Neuronal stem cell (in vitro differentiated cells): ENCODE results near the gene GYPC.
"Not testable (repeated sequence)": the region's sequence is repeated elsewhere in the genome, so short reads cannot be mapped to it uniquely, and the experiment has no call there.

Source experiments
- DNase-seq: peaks from one replicate; pipeline ENCODE4 v3.0.0-alpha.2; 2013; ENCODE audit warnings: low spot score
- H2AFZ ChIP-seq: one replicate; pipeline ENCODE4 v1.6.1; 2013; ENCODE audit warnings: mild to moderate bottlenecking, low read length, inconsistent platforms
- H2AK5ac ChIP-seq: 2 replicates; pipeline ENCODE4 v1.6.1; 2013; ENCODE audit warnings: low read depth, mild to moderate bottlenecking, inconsistent platforms, low read length, moderate library complexity, mixed read lengths
- H2BK120ac ChIP-seq: 2 replicates; pipeline ENCODE4 v1.6.1; 2013; ENCODE audit warnings: low read depth, mild to moderate bottlenecking, inconsistent platforms, low read length, moderate library complexity, mixed read lengths
- H2BK12ac ChIP-seq: one replicate; pipeline ENCODE4 v1.6.1; 2013; ENCODE audit warnings: low read length, inconsistent platforms
- H2BK15ac ChIP-seq: 2 replicates; pipeline ENCODE4 v1.6.1; 2013; ENCODE audit warnings: mild to moderate bottlenecking, low read length, inconsistent platforms, mixed read lengths
- H2BK5ac ChIP-seq: one replicate; pipeline ENCODE4 v1.6.1; 2013; ENCODE audit warnings: inconsistent platforms, mild to moderate bottlenecking, low read length, moderate library complexity
- H3K14ac ChIP-seq: one replicate; pipeline ENCODE4 v1.6.1; 2013; ENCODE audit warnings: low read length, inconsistent platforms
- H3K18ac ChIP-seq: 2 replicates; pipeline ENCODE4 v1.6.1; 2013; ENCODE audit warnings: low read length, inconsistent platforms
- H3K23ac ChIP-seq: 2 replicates; pipeline ENCODE4 v1.6.1; 2013; ENCODE audit warnings: low read depth, mild to moderate bottlenecking, mixed read lengths, low read length, inconsistent platforms; ENCODE audit not compliant: poor library complexity
- H3K27ac ChIP-seq: replicated peaks from 3 replicates; pipeline ENCODE4 v1.5.1; 2013; ENCODE audit warnings: low read length, inconsistent platforms
- H3K27me3 ChIP-seq, 3 experiments: 2 replicates each; pipeline ENCODE4 v1.6.1; 2013; ENCODE audit warnings: low read length in 3 of 3, mild to moderate bottlenecking in 2 of 3, inconsistent platforms in 1 of 3, low read depth in 1 of 3, mixed read lengths in 1 of 3, moderate library complexity in 1 of 3; ENCODE audit not compliant: control insufficient read depth in 3 of 3, insufficient read depth in 3 of 3
- H3K36me3 ChIP-seq, 2 donors: replicated peaks in 1 of 2; 2 replicates each; pipeline ENCODE4 v1.6.1; 2013; ENCODE audit warnings: low read length in 2 of 2; ENCODE audit not compliant: control insufficient read depth in 2 of 2, insufficient read depth in 2 of 2
- H3K4ac ChIP-seq: 2 replicates; pipeline ENCODE4 v1.6.1; 2013; ENCODE audit warnings: inconsistent platforms, mild to moderate bottlenecking, low read length, moderate library complexity
- H3K4me1 ChIP-seq, 2 donors: 1 replicate in 1 of 2; 2 replicates in 1 of 2; pipeline ENCODE4 v1.6.1; 2013; ENCODE audit warnings: low read length in 2 of 2, low read depth in 1 of 2; ENCODE audit not compliant: control insufficient read depth in 2 of 2, insufficient read depth in 1 of 2
- H3K4me2 ChIP-seq: one replicate; pipeline ENCODE4 v1.6.1; 2013; ENCODE audit warnings: mild to moderate bottlenecking, low read length, inconsistent platforms; ENCODE audit not compliant: insufficient read depth, poor library complexity, severe bottlenecking
- H3K4me3 ChIP-seq, 2 donors: 2 replicates each; pipeline ENCODE4 v1.5.1; 2013; ENCODE audit warnings: low read length in 2 of 2, mild to moderate bottlenecking in 2 of 2, inconsistent platforms in 1 of 2, moderate library complexity in 1 of 2
- H3K79me1 ChIP-seq: one replicate; pipeline ENCODE4 v1.6.1; 2013; ENCODE audit warnings: low read depth, mild to moderate bottlenecking, inconsistent platforms, low read length, moderate library complexity
- H3K9ac ChIP-seq: one replicate; pipeline ENCODE4 v1.6.1; 2013; ENCODE audit warnings: mild to moderate bottlenecking, low read depth, low read length, inconsistent platforms; ENCODE audit not compliant: poor library complexity
- H3K9me3 ChIP-seq, 2 donors: replicated peaks in 1 of 2; 2 replicates each; pipeline versions ENCODE3 to v1.6.1; 2013; ENCODE audit warnings: low read length in 2 of 2, mild to moderate bottlenecking in 2 of 2, inconsistent platforms in 1 of 2, low read depth in 1 of 2, mixed read lengths in 1 of 2, moderate library complexity in 1 of 2; ENCODE audit not compliant: control insufficient read depth in 2 of 2, insufficient read depth in 1 of 2
- H4K8ac ChIP-seq: one replicate; pipeline ENCODE4 v1.6.1; 2013; ENCODE audit warnings: low read depth, mild to moderate bottlenecking, inconsistent platforms, low read length, moderate library complexity
- H4K91ac ChIP-seq: one replicate; pipeline ENCODE4 v1.6.1; 2013; ENCODE audit warnings: low read length, low read depth, mild to moderate bottlenecking, inconsistent platforms; ENCODE audit not compliant: poor library complexity
- WGBS, 2 donors: extraction: QIAGEN DNeasy Blood & Tissue Kit; methylation state at CpG; one replicate each; pipeline ENCODE4 v1.1.7; 2013; ENCODE audit warnings: missing lambda C conversion rate in 2 of 2, mixed read lengths in 1 of 2; ENCODE audit not compliant: insufficient read length in 2 of 2, insufficient replicate concordance in 1 of 2; ENCODE audit errors: extremely low coverage in 2 of 2; 5-methylcytosine and 5-hydroxymethylcytosine counted together

Gene GYPC

GRCh38 chr2:126692241-126692640, 36.3 kb downstream of the GYPC start:
- not testable (repeated sequence) for H3K4me1 ChIP-seq, H3K23ac ChIP-seq, H3K18ac ChIP-seq, H2BK12ac ChIP-seq, H3K4ac ChIP-seq, H4K8ac ChIP-seq, H3K27ac ChIP-seq, H2AFZ ChIP-seq, H2BK120ac ChIP-seq, H2BK5ac ChIP-seq, H3K4me3 ChIP-seq, H2BK15ac ChIP-seq, H3K27me3 ChIP-seq, DNase-seq, H3K4me2 ChIP-seq, H4K91ac ChIP-seq, H3K9ac ChIP-seq, H3K79me1 ChIP-seq, H2AK5ac ChIP-seq
- Histone ChIP-seq H3K36me3 (peaks cover 8 to 64% of the 10 kb centered on the region in 2 donors), H3K9me3 (peaks cover 6 to 14% of the 10 kb centered on the region in 2 donors), H3K14ac (peak overlapping the region; percentile 38)
- WGBS, 2 donors: no CpG with 5 or more reads among the region's 1 CpG

- H3K4ac ChIP-seq, H3K9ac ChIP-seq, H3K79me1 ChIP-seq, H3K4me1 ChIP-seq, H3K23ac ChIP-seq, H2BK15ac ChIP-seq, H3K27me3 ChIP-seq, H3K4me3 ChIP-seq, H2AFZ ChIP-seq, H4K91ac ChIP-seq, DNase-seq, H3K27ac ChIP-seq, H2BK5ac ChIP-seq, H2BK120ac ChIP-seq, H2AK5ac ChIP-seq, H3K14ac ChIP-seq, H2BK12ac ChIP-seq, H3K4me2 ChIP-seq, H3K18ac ChIP-seq, H4K8ac ChIP-seq: not testable (repeated sequence)
- peaks cover 6 to 14% of the 10 kb centered on the region in 2 donors for H3K9me3 ChIP-seq
- peaks cover 8 to 72% of the 10 kb centered on the region in 2 donors for H3K36me3 ChIP-seq
- WGBS, 2 donors: no CpG with 5 or more reads among the region's 3 CpGs
Observed at GRCh38 chr2:126692934-126693592, 37.1 kb downstream of the GYPC start.

- H3K9me3 ChIP-seq: peaks cover 10 to 11% of the 10 kb centered on the region in 2 donors
- H3K4me2 ChIP-seq: no peak overlapping the region
- H3K36me3 ChIP-seq: peaks cover 8 to 55% of the 10 kb centered on the region in 2 donors
- no peaks in the 10 kb centered on the region for H3K27me3 ChIP-seq
- no peak overlapping the region for H2BK12ac ChIP-seq
- H2BK15ac ChIP-seq: no peak overlapping the region
- no CpG with 5 or more reads among the region's 15 CpGs for WGBS, 2 donors
- H2BK5ac ChIP-seq: no peak overlapping the region
- H3K27ac ChIP-seq: no peak overlapping the region
- H3K14ac ChIP-seq: no peak overlapping the region
- H3K23ac ChIP-seq: no peak overlapping the region
- H3K4me3 ChIP-seq: no peak overlapping the region
- DNase-seq: no peak
- H4K8ac ChIP-seq: no peak overlapping the region
- H2BK120ac ChIP-seq: no peak overlapping the region
- H3K4me1 ChIP-seq: peaks cover 8 to 29% of the 10 kb centered on the region in 2 donors
- H3K18ac ChIP-seq: no peak overlapping the region
- H3K9ac ChIP-seq: no peak overlapping the region
- no peak overlapping the region for H2AK5ac ChIP-seq
- no peak overlapping the region for H2AFZ ChIP-seq
- no peak overlapping the region for H3K4ac ChIP-seq
- H4K91ac ChIP-seq: no peak overlapping the region
- H3K79me1 ChIP-seq: no peaks in the 10 kb centered on the region
Observed at GRCh38 chr2:126696644-126697520, 40.9 kb downstream of the GYPC start.

- Histone ChIP-seq H3K36me3 (peaks cover 7 to 44% of the 10 kb centered on the region in 2 donors), H3K27ac (no peak overlapping the region), H3K4ac (no peak overlapping the region), H2BK12ac (no peak overlapping the region), H2BK15ac (no peak overlapping the region), H3K27me3 (no peaks in the 10 kb centered on the region), H3K4me1 (peaks cover 8 to 29% of the 10 kb centered on the region in 2 donors), H2AFZ (no peak overlapping the region), H2BK5ac (no peak overlapping the region), H3K18ac (no peak overlapping the region), H4K8ac (no peak overlapping the region), H3K14ac (no peak overlapping the region), H2AK5ac (no peak overlapping the region), H4K91ac (no peak overlapping the region), H3K4me3 (no peak overlapping the region), H2BK120ac (no peak overlapping the region), H3K9me3 (peaks cover 7 to 10% of the 10 kb centered on the region in 2 donors), H3K23ac (no peak overlapping the region), H3K79me1 (no peaks in the 10 kb centered on the region), H3K9ac (no peak overlapping the region), H3K4me2 (no peak overlapping the region)
- no peak for DNase-seq
- WGBS, 2 donors: no CpG with 5 or more reads among the region's 2 CpGs
Observed at GRCh38 chr2:126698376-126698775, 42.4 kb downstream of the GYPC start.
